ENCODE results near the gene GNB1L. TPM values are rescaled to one million over a fixed set of nuclear protein-coding genes. Genes with fewer than 3 reads are reported as not detected.
A peak's percentile ranks its signal among the peaks of the same experiment; 100 is the strongest.

The GNB1L gene
- total RNA-seq, 1 experiment from 2014 or later = 10.3 TPM

DNA sequence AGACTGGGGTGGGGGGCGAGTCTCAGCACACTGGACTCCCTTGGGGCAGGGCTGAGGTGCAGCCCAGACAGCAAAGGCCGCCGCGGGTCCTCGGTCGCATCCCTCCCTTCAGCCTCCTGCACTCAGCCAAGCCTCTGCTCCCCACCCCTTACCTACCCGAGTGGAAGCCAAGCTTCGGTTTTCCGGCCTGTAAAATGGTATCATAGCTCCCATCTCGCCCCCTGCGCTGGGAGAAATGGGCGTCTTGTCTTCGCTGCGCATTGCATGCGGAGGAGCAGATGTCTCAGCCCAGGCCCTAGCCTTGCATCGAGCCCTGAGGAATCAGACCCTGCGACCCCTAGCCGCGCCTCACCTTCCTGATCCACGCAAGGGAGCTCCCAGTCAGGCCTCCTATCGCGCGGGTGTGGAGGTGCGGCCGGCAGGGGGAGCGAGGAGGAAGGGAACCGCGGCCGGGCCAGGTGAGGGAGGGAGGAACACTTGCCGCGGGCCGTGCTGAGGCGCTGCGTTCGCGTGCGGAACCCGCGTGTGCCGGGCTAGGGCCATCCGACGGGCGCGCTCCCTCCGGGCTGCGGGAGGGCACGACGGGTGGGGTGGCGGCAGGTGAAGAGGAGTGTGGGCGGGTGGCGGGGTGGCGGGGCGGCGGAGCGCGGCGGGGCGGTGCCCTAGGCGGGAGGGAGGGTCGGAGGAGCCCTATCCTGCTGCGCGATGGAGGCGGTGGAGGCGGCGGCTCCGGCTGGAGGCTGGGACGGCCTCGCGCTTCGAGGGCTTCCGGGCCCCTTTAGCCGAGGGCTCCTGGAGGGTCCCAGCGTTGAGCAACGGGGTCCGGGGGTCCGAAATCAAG is 98.2 kb downstream of the GNB1L start:
- H3K4me2 ChIP-seq = peak overlapping the region; percentile 50
- H2AFZ ChIP-seq = no peak overlapping the region
- H3K9me2 ChIP-seq (ENCODE audit: insufficient read depth) = no peaks in the 10 kb centered on the region
- H4K20me1 ChIP-seq (ENCODE audit: insufficient read depth) = no peaks in the 10 kb centered on the region
- no peak for TF ChIP-seq EZH2 (IDR thresholded peaks at IDR 0.05; ENCODE audit: low read depth)
- TF ChIP-seq, protein P1, sequence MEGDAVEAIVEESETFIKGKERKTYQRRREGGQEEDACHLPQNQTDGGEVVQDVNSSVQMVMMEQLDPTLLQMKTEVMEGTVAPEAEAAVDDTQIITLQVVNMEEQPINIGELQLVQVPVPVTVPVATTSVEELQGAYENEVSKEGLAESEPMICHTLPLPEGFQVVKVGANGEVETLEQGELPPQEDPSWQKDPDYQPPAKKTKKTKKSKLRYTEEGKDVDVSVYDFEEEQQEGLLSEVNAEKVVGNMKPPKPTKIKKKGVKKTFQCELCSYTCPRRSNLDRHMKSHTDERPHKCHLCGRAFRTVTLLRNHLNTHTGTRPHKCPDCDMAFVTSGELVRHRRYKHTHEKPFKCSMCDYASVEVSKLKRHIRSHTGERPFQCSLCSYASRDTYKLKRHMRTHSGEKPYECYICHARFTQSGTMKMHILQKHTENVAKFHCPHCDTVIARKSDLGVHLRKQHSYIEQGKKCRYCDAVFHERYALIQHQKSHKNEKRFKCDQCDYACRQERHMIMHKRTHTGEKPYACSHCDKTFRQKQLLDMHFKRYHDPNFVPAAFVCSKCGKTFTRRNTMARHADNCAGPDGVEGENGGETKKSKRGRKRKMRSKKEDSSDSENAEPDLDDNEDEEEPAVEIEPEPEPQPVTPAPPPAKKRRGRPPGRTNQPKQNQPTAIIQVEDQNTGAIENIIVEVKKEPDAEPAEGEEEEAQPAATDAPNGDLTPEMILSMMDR (conservative IDR thresholded peaks at IDR 0.05) = peak; percentile 59
- H3K9me3 ChIP-seq (ENCODE audit: insufficient read depth, low read depth) = no peaks in the 10 kb centered on the region
- peaks cover 1% of the 10 kb centered on the region; the same call in 1 of the 2 replicates for H3K4me1 ChIP-seq (replicated peaks; ENCODE audit: insufficient read depth)
- ChIA-PET POLR2A (ENCODE audit: unreplicated experiment) (no interaction called here), CTCF (no interaction called here)
- no TSS peak for BruUV-seq (replicated peaks)
- H3K79me2 ChIP-seq (ENCODE audit: low read depth) = no peaks in the 10 kb centered on the region
- intact Hi-C loops (cut with micrococcal nuclease; ENCODE audit: unreplicated experiment) = no loop called here
- H3K4me3 ChIP-seq = peak overlapping the region; percentile 26; the same call in 1 of the 2 replicates
- H3K36me3 ChIP-seq (ENCODE audit: low read depth) = no peaks in the 10 kb centered on the region
- H3K27me3 ChIP-seq (ENCODE audit: insufficient read depth, low read depth) = peaks cover 14% of the 10 kb centered on the region
- no peaks in the 10 kb centered on the region for H3F3A ChIP-seq (ENCODE audit: insufficient read depth, low read depth)
- no peak overlapping the region for H3K27ac ChIP-seq
- DNase-seq = peak in 1 of 2 experiments; percentile 50

DNA sequence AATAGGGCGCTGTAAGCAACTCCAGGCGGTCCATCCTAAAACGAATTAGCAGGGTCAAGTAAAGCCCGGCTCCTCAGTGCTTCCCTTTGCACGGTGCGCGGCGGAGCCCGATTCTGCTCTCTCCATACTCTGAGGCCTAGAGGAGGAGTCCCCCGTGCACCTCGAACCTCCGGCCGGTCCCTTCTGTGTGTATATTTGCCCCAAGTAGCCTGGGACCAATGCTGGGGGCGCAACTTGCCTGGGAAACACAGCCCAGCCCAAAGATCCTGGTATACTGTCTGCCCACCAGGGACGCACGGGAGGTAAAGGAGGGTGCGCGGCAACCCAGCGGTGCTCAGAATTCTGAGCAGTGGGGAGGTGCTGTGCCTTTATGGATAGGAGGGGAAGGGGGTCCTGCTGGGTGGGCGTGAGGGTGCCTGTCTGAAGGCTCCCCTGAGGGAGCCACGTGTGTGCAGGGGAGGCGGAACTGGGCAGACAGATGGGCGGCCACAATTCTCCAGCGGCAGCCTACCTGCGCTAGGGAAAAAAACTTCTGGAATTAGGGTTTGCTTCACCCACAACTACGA is 98.9 kb downstream of the GNB1L start:
- Histone ChIP-seq H3K79me2 (ENCODE audit: low read depth) (no peaks in the 10 kb centered on the region), H3K36me3 (ENCODE audit: low read depth) (no peaks in the 10 kb centered on the region), H3K27ac (no peak overlapping the region), H3K4me2 (no peak overlapping the region), H3K9me3 (ENCODE audit: insufficient read depth, low read depth) (no peaks in the 10 kb centered on the region), H4K20me1 (ENCODE audit: insufficient read depth) (no peaks in the 10 kb centered on the region), H3K27me3 (ENCODE audit: insufficient read depth, low read depth) (peaks cover 14% of the 10 kb centered on the region), H2AFZ (no peak overlapping the region), H3F3A (ENCODE audit: insufficient read depth, low read depth) (no peaks in the 10 kb centered on the region; the same call in 1 of the 2 replicates), H3K4me3 (no peak overlapping the region), H3K9me2 (ENCODE audit: insufficient read depth) (no peaks in the 10 kb centered on the region), H3K4me1 (replicated peaks; ENCODE audit: insufficient read depth) (peaks cover 9% of the 10 kb centered on the region)
- POLR2A ChIA-PET (ENCODE audit: unreplicated experiment) = no interaction called here
- no TSS peak for BruUV-seq (replicated peaks)
- intact Hi-C loops (cut with micrococcal nuclease; ENCODE audit: unreplicated experiment) = no loop called here
- TF ChIP-seq EZH2 (IDR thresholded peaks at IDR 0.05; ENCODE audit: low read depth) = no peak
- TF ChIP-seq, protein P1 (conservative IDR thresholded peaks at IDR 0.05) = no peak
- no peak for DNase-seq
- CTCF ChIA-PET = no interaction called here

DNA sequence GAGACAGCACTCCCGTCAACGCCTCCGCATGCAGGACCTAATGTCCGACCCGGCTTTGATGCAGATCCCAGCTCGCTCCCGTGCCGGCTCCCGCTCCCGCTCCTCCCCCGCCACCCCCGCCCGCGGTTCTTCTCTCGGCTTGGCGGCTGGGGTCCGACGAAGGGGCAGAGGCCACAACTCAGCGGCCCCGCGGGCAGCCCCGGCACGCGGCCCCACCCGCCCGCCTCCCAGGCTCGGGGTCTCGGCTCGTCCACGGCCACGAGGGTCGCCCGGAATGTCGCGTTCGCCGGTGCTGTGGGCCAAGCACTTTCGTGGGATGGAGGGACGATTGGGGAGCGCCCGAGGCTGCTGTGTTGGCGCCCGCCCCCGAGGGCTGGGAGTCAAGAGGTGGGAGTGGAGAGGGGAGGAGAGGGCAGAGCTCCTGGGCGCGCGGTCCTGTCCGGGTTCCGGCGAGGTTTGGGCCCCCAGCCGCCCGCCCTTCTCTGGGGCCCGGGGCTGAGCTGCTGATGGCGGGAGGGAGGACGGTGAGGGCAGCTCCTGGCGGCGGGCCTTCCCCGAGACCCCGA is 99.4 kb downstream of the GNB1L start:
- no peaks in the 10 kb centered on the region; the same call in 1 of the 2 replicates for H3F3A ChIP-seq (ENCODE audit: insufficient read depth, low read depth)
- H3K4me1 ChIP-seq (replicated peaks; ENCODE audit: insufficient read depth) = peaks cover 10% of the 10 kb centered on the region
- H3K36me3 ChIP-seq (ENCODE audit: low read depth) = no peaks in the 10 kb centered on the region
- H3K9me2 ChIP-seq (ENCODE audit: insufficient read depth) = no peaks in the 10 kb centered on the region
- no peaks in the 10 kb centered on the region for H3K9me3 ChIP-seq (ENCODE audit: insufficient read depth, low read depth)
- H2AFZ ChIP-seq = no peak overlapping the region
- ChIA-PET POLR2A (ENCODE audit: unreplicated experiment) (no interaction called here), CTCF (no interaction called here)
- intact Hi-C loops (cut with micrococcal nuclease; ENCODE audit: unreplicated experiment) = no loop called here
- peaks cover 14% of the 10 kb centered on the region for H3K27me3 ChIP-seq (ENCODE audit: insufficient read depth, low read depth)
- no peaks in the 10 kb centered on the region for H4K20me1 ChIP-seq (ENCODE audit: insufficient read depth)
- no peak for DNase-seq
- TF ChIP-seq, protein P1 (conservative IDR thresholded peaks at IDR 0.05) = no peak
- TF ChIP-seq EZH2 (IDR thresholded peaks at IDR 0.05; ENCODE audit: low read depth) = no peak
- no peak overlapping the region for H3K4me2 ChIP-seq
- H3K79me2 ChIP-seq (ENCODE audit: low read depth) = no peaks in the 10 kb centered on the region
- BruUV-seq (replicated peaks) = no TSS peak
- H3K27ac ChIP-seq = no peak overlapping the region
- H3K4me3 ChIP-seq = no peak overlapping the region
